ENCODE results near the gene CARNS1.

- no peak for TF ChIP-seq EZH2 (IDR thresholded peaks at IDR 0.05; ENCODE audit: low read depth, low read length, severe bottlenecking)
- no peak for TF ChIP-seq SIN3A (conservative IDR thresholded peaks at IDR 0.05 in 1 of 2, IDR thresholded peaks at IDR 0.05 in 1 of 2; ENCODE audit: low read depth in 1 of 2, low read length in 2 of 2)
- no peak for TF ChIP-seq CTCF (IDR thresholded peaks at IDR 0.05; ENCODE audit: control extremely low read depth in 1 of 3, insufficient read depth in 1 of 3, low read depth in 1 of 3, low read length in 3 of 3)
- TF ChIP-seq RNF2 (IDR thresholded peaks at IDR 0.05; ENCODE audit: borderline replicate concordance, low read depth, low read length, missing control alignments, poor library complexity, severe bottlenecking), result no peak
- no peak for TF ChIP-seq YY1 (IDR thresholded peaks at IDR 0.05; ENCODE audit: low read depth, low read length)
- TF ChIP-seq ATF2 (IDR thresholded peaks at IDR 0.05; ENCODE audit: low read length), result no peak
Measured at GRCh38 chr11:67369275-67369674, 46.2 kb upstream of the CARNS1 start.
